Measurements from ENCODE around the gene ACVRL1. TPM values are rescaled to one million over a fixed set of nuclear protein-coding genes. Genes with fewer than 3 reads are reported as not detected.
A peak's percentile ranks its signal among the peaks of the same experiment; 100 is the strongest.

The ACVRL1 gene
- total RNA-seq, 1 donor from 2014 or later, result 0.46 TPM

DNA sequence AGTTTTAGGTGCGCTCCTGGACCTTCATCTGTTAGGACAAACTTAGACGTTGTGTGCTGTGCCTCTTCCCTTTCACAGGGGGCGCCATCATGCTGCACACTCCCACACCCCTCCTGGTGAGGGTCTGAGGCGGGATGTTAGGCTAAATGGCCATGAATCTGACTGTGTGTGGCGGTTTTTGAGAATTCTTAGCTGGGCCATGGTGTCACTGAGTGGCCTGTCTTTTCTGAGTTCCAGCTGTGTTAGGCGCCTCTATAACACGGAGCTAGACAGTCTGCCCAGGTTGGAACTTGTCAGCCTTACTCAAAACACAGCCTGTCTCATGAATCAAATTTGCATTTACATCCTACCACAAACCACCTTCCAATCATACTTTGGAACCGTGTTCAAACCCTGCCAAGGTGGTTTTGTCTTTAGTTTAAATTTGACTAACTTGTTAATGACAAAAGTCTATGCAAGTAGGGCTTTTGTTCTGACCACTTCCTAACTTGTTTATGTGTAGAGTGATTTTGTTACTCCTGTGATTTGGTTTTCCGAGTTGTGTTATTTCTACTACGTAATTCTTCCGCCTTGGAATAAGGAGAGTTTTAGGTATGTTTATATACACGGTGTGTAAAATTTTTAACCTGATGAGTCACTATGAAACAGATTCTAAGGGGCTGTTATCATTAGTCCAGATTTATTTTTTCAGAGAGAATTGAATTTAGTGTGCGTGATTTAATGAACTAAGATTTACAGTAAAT, 63.8 kb downstream of the ACVRL1 start:
- no peaks in the 10 kb centered on the region for H3K27me3 Mint-ChIP-seq
- no peaks in the 10 kb centered on the region for H3K9me3 Mint-ChIP-seq
- no peak overlapping the region for H3K4me3 Mint-ChIP-seq
- TF ChIP-seq, protein P1, sequence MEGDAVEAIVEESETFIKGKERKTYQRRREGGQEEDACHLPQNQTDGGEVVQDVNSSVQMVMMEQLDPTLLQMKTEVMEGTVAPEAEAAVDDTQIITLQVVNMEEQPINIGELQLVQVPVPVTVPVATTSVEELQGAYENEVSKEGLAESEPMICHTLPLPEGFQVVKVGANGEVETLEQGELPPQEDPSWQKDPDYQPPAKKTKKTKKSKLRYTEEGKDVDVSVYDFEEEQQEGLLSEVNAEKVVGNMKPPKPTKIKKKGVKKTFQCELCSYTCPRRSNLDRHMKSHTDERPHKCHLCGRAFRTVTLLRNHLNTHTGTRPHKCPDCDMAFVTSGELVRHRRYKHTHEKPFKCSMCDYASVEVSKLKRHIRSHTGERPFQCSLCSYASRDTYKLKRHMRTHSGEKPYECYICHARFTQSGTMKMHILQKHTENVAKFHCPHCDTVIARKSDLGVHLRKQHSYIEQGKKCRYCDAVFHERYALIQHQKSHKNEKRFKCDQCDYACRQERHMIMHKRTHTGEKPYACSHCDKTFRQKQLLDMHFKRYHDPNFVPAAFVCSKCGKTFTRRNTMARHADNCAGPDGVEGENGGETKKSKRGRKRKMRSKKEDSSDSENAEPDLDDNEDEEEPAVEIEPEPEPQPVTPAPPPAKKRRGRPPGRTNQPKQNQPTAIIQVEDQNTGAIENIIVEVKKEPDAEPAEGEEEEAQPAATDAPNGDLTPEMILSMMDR (conservative IDR thresholded peaks at IDR 0.05), result peak; percentile 75
- DNase-seq (ENCODE audit: extremely low spot score, unreplicated experiment), result no peak
- H3K4me1 Mint-ChIP-seq (ENCODE audit: unreplicated experiment), result peaks cover 39% of the 10 kb centered on the region
- H3K36me3 Mint-ChIP-seq, result peaks cover 10% of the 10 kb centered on the region
- H3K27ac Mint-ChIP-seq, result peak overlapping the region; percentile 8

DNA sequence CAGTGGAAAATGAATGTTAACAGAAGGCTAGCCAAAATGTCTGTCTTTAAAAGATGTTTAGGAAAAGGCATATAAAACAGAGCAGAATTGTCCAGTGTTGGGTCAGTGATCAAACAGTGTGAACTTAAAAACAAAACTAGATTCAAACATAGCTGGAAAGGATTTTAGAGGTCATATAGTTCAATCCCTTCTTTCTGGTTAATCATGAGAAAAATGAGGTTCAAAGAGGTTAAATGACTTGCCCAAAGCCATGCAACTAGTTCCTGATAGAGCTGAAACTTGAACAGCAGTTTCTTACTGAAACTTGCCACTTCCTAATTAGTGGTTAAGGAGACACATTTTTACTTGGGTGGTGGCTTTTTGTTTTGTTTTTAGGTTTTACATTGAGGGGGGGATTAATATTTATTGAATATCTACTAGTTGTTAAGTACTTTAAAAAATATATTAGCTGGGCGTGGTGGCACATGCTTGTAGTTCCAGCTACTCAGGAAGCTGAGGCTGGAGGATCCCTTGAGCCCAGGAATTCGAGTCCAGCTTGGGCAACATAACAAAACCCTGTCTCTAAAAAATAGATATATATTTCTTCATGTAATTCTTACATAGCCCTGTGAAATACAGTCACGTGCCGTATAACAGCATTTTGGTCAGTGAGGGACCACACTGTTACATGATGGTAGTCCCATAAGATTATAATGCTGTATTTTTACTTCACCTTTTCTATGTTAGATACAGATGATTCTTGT, 64.5 kb downstream of the ACVRL1 start:
- H3K4me1 Mint-ChIP-seq (ENCODE audit: unreplicated experiment), result peaks cover 47% of the 10 kb centered on the region
- no peak overlapping the region for H3K4me3 Mint-ChIP-seq
- peaks cover 18% of the 10 kb centered on the region for H3K36me3 Mint-ChIP-seq
- no peak for DNase-seq (ENCODE audit: extremely low spot score, unreplicated experiment)
- no peaks in the 10 kb centered on the region for H3K27me3 Mint-ChIP-seq
- TF ChIP-seq, protein P1 (conservative IDR thresholded peaks at IDR 0.05), result no peak
- H3K27ac Mint-ChIP-seq, result peak overlapping the region; percentile 8
- no peaks in the 10 kb centered on the region for H3K9me3 Mint-ChIP-seq

DNA sequence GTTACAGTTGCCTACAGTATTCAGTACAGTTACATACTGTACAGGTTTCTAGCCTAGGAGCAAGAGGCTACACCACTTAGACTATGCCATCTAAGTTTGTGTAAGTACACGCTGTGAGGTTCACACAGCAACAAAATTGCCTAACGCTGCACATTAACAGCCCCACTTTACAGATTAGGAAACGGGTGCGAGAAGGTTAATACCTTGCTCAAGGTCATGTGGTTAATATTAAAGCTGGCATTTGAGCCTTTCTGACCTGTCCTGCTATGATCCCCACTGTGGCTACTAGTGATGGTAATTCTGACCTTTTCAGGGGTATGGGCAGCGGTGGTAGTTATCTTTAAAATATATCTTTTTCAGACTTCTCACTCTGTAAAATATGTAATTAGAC, 65.1 kb downstream of the ACVRL1 start:
- DNase-seq (ENCODE audit: extremely low spot score, unreplicated experiment), result no peak
- peaks cover 49% of the 10 kb centered on the region for H3K4me1 Mint-ChIP-seq (ENCODE audit: unreplicated experiment)
- peaks cover 20% of the 10 kb centered on the region for H3K36me3 Mint-ChIP-seq
- H3K4me3 Mint-ChIP-seq, result no peak overlapping the region
- H3K27ac Mint-ChIP-seq, result no peak overlapping the region
- H3K9me3 Mint-ChIP-seq, result no peaks in the 10 kb centered on the region
- H3K27me3 Mint-ChIP-seq, result no peaks in the 10 kb centered on the region
- TF ChIP-seq, protein P1 (conservative IDR thresholded peaks at IDR 0.05), result no peak

DNA sequence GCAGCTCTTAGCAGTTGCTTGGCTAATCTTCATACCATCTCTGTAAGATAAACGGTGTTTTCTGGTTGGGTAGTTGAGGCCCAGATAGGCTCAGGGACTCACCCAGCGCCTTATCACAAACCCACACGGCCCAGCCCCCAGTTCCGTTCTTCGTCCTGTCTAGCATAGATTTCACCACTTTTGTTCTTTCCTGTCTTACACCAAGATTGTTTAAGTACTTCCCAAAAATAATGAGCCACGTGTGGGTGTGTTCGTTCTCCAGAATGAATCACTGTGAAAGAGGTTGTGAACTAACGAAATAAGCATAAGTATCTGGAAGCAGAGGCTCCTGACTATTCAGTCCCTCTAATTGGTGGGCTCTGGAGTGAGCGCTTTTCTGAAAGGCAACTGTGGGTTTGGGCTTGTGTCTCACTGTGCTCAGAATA, 65.6 kb downstream of the ACVRL1 start:
- H3K36me3 Mint-ChIP-seq, result peaks cover 20% of the 10 kb centered on the region
- DNase-seq (ENCODE audit: extremely low spot score, unreplicated experiment), result no peak
- no peaks in the 10 kb centered on the region for H3K9me3 Mint-ChIP-seq
- H3K27me3 Mint-ChIP-seq, result no peaks in the 10 kb centered on the region
- TF ChIP-seq, protein P1 (conservative IDR thresholded peaks at IDR 0.05), result no peak
- peaks cover 49% of the 10 kb centered on the region for H3K4me1 Mint-ChIP-seq (ENCODE audit: unreplicated experiment)
- no peak overlapping the region for H3K4me3 Mint-ChIP-seq
- no peak overlapping the region for H3K27ac Mint-ChIP-seq

Other genes starting within 250 kb of the ACVRL1 start
- 5.7 and 17.8 TPM in 2 replicates for gene FIGNL2, start 58.8 kb upstream of the ACVRL1 start, total RNA-seq (ENCODE audit: low replicate concordance)
- 0.51 and 0.62 TPM in 2 replicates for gene ANKRD33, start 19.4 kb upstream of the ACVRL1 start, total RNA-seq (ENCODE audit: low replicate concordance)
- 36.0 and 36.1 TPM in 2 replicates for gene ACVR1B, start 44.2 kb downstream of the ACVRL1 start, total RNA-seq (ENCODE audit: low replicate concordance)
- 4.2 and 16.5 TPM in 2 replicates for gene TAMALIN, start 99.4 kb downstream of the ACVRL1 start, total RNA-seq (ENCODE audit: low replicate concordance)
- gene NR4A1, start 143.9 kb downstream of the ACVRL1 start, total RNA-seq (ENCODE audit: low replicate concordance), result 11.4 and 81.9 TPM in 2 replicates
- 35.7 and 48.7 TPM in 2 replicates for gene ATG101, start 162.5 kb downstream of the ACVRL1 start, total RNA-seq (ENCODE audit: low replicate concordance)
- gene SMIM41, start 172.2 kb downstream of the ACVRL1 start, total RNA-seq (ENCODE audit: low replicate concordance), result not detected in 2 replicates

Measured in type B pancreatic cell (in vitro differentiated cells).